ENCODE data around the gene RAB39A. TPM values are rescaled to one million over a fixed set of nuclear protein-coding genes. Genes with fewer than 3 reads are reported as not detected.

RAB39A gene, protein sequence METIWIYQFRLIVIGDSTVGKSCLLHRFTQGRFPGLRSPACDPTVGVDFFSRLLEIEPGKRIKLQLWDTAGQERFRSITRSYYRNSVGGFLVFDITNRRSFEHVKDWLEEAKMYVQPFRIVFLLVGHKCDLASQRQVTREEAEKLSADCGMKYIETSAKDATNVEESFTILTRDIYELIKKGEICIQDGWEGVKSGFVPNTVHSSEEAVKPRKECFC
- not detected in 2 replicates for total RNA-seq

DNA sequence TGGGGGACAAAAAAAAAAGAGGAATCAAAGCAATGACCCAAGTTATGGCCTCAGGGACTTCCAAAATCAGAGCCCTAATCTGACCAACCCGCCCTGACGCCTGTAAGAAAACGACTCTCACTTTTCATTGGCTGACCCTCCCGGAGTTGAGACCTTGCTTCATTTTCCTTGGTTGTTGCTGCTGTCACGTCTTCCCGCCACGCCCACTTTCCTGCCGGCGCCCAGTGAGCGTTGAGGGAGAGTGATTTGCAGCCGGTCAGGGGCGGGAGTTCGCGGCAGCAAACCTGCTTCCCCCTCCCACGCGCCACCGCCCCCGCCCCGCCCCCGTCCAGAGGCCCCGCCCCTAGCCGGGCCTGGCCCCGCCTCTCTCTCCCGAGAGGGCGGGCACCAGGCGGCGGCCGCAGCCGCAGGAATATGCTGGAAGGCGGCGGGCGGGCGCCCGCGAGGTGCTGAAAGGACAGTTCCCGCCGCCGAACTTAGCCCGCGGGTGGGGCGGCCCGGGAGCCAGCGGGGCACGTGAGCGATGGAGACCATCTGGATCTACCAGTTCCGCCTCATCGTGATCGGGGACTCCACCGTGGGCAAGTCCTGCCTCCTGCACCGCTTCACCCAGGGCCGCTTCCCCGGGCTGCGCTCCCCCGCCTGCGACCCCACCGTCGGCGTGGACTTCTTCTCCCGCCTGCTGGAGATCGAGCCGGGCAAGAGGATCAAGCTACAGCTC, at the start of gene RAB39A:
TSS of gene RAB39A (plus strand) at position 403 of the 721 bp plus-strand sequence. CDS start at position 524, 121 bp downstream.

DNA sequence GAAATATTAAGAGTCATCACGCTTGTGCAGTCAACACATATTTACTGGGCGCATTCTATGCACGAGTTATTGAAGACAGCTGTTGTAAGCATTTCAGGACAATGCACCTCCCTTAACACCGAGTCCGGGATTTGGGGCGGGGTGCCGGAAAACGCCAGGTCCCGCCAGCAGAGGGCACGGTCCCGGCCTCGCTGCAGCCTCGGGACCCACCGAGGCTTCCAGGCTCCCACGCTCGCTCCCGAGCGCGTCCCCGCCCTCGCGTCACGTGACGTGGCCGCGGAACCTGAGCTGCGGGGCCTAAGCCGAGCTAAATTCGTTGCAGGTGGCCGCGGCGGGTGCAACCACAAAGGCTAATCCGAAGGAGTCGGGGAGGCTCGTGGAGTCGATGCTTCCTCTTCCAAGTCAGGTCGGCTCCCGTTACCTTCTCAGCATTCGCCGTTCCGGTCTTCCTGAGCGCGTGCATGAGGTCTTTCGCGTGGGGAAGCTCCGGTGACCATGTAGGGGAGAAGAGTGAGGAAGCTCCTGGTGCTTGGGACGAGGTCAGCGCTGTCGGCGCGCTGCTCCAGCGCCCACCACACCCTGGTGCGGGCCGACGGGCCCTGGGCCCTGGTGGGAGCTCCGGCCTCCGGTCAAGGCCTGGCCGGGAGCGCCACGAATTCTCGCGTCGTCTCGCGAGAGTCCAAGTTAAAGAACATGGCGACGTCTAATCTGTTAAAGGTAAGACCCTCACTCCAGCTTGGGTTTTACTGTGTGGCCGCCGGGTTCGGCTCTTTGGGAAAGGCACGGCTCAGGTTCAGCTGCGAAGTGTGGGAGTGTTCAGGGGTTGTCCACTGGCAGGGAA, 80.6 kb downstream of the RAB39A start, which contains the start of gene CUL5:
TSS of gene CUL5 (plus strand) at position 243 of the 841 bp plus-strand sequence. CDS start at position 694, 451 bp downstream.

Other genes with a start within 250 kb of the RAB39A start
- not detected in 2 replicates for gene SLN, start 216.4 kb upstream of the RAB39A start, total RNA-seq
- 5.4 and 13.9 TPM in 2 replicates for gene SLC35F2, start 69.7 kb upstream of the RAB39A start, total RNA-seq
- 14.6 and 18.3 TPM in 2 replicates for gene CUL5, start 80.5 kb downstream of the RAB39A start, total RNA-seq
- gene ACAT1, start 193.1 kb downstream of the RAB39A start, total RNA-seq: 94.6 and 127 TPM in 2 replicates